Stimulated activated CD8-positive, alpha-beta memory T cell treated with anti-CD3 and anti-CD28 coated beads, Interleukin-7, amount 100 ng/mL, for 24 hours (primary cell): ENCODE results near the gene MPPED1.

ENCODE experiments used
- DNase-seq: peaks from one replicate; pipeline ENCODE4 v3.0.0-alpha.2; 2020; ENCODE audit warnings: low read depth

Gene MPPED1

GRCh38 chr22:43411040-43411868, 560 bp upstream of the MPPED1 start:
- no peak for DNase-seq

- no peak for DNase-seq
Measured at GRCh38 chr22:43412808-43413795, 1.3 kb downstream of the MPPED1 start.

DNA sequence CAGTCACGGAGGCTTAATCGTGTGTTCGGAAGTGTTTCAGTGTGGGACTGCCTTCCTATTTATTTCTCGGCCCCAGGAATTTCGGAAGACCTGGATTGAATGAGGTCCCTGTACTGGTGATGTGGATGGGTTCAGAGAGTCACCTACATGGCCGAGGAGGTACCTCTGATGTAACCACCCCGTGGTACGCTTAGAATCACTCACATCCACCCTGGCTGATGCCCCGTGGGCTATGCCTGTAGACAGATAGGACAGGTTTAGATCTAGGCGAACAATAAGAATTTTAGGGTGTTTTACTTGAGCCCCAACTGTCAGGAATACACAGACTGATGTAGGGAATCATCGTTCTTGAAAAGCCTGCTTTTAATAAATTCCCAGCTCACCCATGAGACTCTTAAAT, 2.0 kb downstream of the MPPED1 start:
- no peak for DNase-seq

DNA sequence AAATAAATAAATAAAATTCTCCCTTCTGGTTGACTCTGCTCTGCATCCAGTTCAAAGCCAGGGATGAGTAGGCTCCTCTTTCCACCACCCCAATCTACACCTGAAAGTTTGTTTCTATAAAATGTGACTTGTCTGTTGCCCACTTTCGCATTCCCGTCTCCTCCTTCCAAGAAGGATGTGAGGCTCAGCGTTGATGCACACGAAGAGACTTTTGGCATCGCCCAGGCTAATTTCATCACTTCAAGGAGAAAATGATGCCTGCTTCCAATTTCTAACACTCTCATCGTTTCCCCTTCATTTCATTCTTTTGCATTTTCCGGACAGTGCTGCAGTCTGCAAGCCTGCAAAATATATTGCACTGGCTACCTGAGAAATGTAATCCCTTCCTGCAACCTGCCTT, 3.9 kb downstream of the MPPED1 start:
- no peak for DNase-seq

- DNase-seq, result no peak
Measured at GRCh38 chr22:43417555-43417954, 5.7 kb downstream of the MPPED1 start.

DNA sequence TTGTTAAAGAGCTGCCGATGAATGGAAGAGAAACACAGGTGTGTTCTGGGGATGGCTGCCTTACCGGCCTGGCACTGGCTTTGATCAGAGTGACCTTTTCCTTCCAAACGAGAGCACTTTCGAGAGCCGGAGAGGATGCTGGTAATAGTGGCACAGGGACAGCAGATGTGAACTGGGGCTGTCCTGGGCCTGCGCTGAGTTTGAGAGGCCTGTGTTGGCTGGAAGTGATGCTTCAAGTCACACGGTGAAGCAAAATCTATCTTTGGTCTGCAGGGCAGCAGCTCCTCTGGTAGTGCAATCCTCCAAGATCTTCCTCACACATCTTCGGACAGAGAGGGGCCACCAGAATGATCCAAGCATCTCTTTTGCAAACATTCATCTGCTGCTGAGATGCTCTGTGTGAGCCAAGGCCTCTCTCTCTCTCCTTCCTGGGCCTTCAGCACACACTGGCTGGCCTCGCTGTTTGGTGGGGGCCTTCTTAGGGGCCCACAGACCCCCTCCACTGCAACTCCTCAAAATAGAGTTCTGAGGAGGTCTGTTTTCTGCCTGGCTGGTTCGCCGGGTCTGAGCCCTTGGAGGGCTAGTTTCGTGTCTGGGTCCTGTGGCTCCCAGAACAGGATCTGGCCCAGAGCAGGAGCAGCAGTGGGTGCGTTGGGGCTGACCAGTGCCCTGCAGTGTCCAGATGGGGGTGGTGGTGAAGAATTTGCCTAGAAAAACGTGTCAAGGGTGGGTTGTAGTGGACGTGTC, 6.4 kb downstream of the MPPED1 start:
- no peak for DNase-seq

DNA sequence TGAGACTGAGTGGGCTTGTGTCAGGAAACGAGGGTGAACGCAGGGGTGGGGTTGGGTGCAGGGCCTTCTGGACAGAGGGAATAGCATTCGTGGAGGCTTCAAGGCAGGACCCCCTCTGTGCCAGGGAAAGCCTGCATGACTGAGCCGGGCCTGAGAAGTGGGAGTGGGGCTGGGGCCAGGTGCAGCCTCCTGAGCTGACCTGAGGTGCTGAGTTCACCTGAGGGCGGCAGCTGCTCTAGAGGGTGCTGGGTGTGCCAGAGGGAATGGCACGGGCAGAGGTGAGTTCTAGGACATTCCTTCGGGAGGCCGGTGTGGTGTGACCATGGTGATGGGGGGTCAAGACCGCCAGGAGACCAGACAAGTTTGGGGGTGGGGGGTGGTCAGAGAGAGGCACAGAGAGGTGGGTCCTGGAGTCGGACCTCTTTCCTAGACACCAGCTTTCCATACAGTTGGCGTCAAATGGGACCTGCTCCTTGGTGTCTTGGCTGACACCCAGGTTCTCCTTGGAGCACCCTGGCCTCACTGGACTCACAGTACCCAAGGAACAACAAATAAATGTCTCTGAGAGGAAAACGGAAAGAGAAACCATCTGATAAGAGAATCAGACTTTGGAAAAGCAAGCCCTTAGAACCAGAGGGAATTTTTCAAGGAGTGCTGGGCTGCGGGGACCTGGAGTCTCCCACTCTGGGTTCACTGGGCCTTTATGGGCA, 7.7 kb downstream of the MPPED1 start:
- DNase-seq, result no peak

DNA sequence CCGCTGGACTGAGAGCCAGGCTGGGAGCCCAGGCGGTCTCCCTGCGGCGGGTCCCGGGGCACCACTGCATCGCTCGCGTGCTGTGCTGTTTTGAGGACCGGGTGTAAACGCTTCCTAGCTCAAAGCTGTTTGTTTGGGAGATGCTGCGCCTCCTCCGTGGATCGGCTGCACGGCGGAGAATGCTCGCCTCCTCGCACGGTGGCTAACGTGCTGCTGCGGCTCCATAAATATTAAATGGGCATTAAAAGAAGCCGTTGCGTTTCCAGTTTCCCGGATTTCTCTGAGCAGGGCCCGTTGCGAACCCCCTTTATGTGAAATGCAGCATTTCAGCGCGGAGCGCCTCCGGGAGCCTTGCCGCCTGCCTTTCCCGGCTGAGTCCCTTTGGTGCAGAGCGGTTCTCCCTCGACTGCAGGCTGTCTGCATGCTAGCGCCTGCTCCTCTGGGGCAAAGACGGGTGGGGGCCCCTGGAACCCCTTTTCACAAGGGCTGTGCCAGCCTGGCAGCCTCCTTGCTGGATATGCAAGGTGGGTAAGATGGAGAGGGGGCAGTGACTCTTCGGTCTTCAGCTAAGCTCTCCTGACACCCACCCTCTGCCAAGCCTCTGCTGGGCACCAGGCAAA, 9.3 kb downstream of the MPPED1 start:
- no peak for DNase-seq

GRCh38 chr22:43421914-43422615, 10.3 kb downstream of the MPPED1 start:
- no peak for DNase-seq

DNA sequence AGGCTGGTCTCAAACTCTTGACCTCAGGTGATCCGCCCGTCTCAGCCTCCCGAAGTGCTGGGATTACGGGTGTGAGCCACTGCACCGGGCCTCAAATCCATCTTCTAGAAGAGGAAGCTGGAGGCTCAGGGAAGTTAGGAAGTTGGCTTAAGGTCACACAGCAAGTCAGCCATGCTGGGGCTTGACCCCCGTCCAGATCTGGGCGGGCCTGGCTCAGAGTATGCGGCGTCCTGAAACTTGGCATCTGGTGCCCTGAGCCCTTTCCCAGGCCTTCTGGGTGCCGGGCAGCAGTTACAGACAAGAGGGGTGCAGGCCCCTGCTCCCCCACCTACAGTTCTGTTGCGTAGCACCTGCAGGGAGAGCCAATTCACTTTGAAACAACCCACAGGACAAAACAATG, 11.2 kb downstream of the MPPED1 start:
- DNase-seq, result no peak

DNA sequence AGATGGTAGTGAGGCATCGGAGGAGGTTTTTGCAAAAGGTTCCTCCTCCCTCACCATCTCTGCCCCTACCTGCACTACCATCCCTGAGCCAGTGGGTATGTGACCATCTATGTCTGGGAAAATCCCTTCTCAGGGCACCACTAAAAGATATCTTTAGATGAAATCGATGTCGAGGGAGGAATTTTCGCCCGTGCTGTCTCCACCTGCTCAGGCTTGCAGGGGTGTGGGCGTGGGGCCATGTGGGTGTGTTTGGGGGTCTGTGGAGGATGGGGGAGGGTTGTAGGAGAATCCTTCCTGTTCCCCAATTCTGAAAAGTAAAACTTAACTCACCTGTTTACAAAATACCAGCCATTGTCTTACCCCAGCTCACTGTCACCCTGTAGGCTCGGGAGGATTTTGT, 12.4 kb downstream of the MPPED1 start:
- DNase-seq, result no peak

DNA sequence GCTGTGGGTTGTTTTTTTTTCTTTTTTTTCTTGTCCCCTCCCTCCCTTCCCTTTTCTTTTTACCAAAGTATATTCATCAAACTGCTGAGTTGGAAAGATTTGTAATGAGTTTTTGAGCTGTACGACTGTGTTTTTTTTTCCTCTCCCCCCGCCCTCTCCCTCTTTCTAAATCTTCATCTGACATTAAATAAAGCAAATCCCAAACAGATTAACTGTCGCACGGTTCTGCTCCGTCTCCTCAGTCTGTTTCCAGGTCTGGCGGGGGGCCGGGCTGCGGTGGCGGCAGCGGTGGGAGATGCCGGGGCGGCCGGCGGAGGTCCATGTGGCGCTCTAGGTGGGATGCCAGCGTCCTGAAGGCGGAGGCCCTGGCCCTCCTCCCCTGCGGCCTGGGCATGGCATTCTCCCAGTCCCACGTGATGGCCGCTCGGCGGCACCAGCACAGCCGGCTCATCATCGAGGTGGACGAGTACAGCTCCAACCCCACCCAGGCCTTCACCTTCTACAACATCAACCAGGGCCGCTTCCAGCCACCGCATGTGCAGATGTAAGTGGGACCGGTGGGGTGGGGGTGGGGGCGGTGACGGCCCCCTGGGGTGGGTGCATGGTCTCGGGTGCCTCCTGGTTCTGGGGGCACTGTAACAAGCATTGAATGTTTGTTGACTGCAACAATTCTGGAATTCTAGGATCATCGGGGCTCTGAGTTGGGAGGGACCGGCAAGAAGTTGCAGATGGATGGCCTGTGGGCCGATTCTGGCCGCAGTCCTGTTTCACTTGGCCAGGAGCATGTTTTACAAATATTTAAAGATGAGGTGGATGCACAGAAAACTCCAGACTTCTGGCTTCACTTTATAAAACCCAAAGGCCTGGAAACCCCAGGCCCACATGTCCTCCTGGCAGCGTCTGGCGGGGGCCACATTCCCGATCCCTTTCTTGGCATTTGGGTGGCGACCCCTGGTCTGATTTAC, 13.1 kb downstream of the MPPED1 start:
- no peak for DNase-seq

- no peak for DNase-seq
Measured at GRCh38 chr22:43425976-43426785, 14.4 kb downstream of the MPPED1 start.

DNA sequence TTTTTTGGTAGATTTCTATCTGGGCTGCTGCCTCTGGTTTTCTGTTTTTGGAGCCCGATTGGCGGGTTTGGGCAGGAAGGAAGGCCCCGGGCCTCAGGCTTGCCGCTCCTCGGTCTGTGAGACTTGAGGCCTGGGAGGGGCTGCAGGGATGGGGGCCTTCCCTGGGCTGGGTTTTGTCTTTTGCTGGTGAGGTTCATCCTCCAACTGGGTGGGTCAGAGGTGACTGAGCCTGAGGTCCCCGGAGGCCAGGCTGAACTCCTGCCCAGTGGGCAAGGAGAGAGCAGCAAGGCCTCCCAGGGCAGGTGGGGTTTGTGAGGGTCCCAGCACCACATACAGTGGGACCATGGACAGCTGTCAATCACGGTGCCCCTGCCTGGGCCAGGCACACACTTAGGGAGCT, 15.0 kb downstream of the MPPED1 start:
- DNase-seq, result no peak

DNA sequence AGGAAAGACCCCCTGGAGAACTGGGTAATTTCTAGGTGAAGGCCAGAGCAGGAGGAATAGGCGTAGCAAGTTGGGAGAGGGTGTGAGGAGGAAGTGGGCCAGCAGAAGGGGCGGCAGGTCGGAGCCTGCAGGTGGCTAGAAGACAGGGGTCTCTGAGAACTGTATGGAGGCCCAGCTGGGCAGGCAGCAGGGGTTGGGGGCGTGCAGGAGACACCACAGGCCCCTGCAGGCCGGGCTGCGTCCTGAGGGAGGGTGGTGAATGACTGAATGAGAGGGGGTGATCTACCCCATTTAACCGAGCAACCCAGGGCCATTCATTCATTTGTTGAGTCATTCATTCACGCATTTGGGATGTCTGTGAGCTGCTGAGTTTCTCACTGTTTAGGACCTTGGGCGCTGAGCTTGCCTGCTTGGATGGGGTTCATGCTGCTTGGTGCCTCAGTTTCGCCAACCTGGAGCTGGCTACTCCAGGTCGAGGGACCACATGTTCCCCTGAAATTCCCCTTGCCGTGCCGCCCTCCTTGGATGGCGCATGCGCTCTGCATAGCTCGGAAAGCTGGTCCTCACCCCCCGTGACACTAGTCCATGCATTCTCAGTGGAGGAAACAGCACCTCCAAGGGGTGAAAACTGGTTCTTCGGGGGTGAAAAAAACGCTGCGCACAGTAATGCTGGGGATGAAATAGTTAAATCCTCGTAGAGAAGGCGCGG, 15.6 kb downstream of the MPPED1 start:
- no peak for DNase-seq

DNA sequence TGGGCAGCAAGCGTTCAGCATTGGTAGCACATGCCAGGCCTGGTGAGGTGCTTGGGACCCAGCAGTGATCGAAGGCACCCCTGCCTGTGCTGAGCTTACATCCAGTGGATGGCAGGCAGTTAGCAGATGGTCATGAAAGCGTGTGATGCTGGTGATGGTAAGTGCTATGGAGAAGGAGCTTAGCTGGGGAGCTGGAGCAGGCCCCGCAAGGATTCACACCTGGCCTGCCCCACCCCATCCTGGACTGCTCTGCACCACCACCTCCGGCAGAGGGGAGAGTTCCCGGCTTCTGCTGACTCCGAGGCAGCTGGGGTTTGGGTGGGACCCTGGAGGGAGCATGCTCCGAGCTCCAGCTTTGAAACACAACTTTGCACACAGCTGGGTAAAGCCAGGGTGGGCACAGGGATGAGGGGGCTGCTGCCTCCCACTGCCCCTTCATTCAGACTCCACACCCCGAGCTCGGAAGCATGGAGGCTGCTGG, 16.2 kb downstream of the MPPED1 start:
- DNase-seq, result no peak

DNA sequence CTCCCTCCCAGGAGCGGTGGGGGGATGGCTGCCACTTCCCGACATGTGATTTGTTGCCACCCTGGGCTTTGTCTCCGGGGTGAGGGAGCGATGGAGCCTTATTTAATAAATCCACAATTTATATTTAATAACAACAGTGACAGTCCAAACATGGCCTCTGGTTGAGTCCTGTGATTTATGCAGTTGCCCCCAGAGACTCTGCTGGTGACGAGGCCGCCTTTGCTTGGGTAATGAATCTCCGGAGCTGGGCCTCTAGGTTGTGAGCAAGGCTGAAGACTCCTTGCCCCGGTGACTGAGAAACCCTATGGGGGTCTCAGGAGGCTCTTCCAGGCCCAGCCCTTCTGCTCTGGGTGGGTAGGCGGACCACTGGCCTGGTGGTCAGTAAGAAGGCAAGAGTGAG, 16.7 kb downstream of the MPPED1 start:
- DNase-seq, result no peak

DNA sequence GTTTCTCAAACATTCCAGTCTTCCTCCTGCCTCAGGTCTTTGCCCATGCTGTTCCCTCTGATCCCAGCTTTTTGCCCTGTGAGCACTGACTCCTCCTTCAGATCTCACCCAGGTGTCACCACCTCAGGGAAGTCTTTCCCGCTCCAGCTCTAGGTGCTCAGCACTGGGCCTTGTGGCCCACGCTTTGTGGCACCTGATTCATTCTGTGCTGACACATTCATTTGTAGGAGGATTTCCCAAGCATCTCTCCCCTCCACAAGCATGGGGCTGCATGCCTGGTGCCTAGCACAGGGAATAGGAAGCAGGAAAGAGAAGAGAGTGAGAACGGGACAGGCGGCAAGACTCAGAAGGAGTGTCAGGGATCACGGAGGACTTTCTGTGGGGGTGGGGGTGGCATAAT, 17.6 kb downstream of the MPPED1 start:
- DNase-seq, result no peak
